ENCODE data around the gene STK24.

STK24 gene

GRCh38 chr13:98546402-98546801, 30.5 kb downstream of the STK24 start:
- no peak overlapping the region for H3K4me2 ChIP-seq (ENCODE audit: low read depth, low read length, poor library complexity, severe bottlenecking)
- H4K20me1 ChIP-seq (ENCODE audit: insufficient read depth, low read length, poor library complexity, severe bottlenecking) = peaks cover 62% of the 10 kb centered on the region
- no peaks in the 10 kb centered on the region for H3F3A ChIP-seq (ENCODE audit: low read depth)
- no peak overlapping the region for H3K9ac ChIP-seq (ENCODE audit: low read depth, low read length, poor library complexity, severe bottlenecking)
- peaks cover 15% of the 10 kb centered on the region for H3K4me1 ChIP-seq (ENCODE audit: insufficient read depth, low read length, poor library complexity, severe bottlenecking)
- no peaks in the 10 kb centered on the region for H3K9me2 ChIP-seq (replicated peaks; ENCODE audit: low read depth, low read length)
- H3K9me3 ChIP-seq (ENCODE audit: insufficient read depth, low read depth, low read length) = no peaks in the 10 kb centered on the region
- no peaks in the 10 kb centered on the region for H3K27me3 ChIP-seq (ENCODE audit: insufficient read depth, low read length, poor library complexity, severe bottlenecking)
- TF ChIP-seq, protein P1, sequence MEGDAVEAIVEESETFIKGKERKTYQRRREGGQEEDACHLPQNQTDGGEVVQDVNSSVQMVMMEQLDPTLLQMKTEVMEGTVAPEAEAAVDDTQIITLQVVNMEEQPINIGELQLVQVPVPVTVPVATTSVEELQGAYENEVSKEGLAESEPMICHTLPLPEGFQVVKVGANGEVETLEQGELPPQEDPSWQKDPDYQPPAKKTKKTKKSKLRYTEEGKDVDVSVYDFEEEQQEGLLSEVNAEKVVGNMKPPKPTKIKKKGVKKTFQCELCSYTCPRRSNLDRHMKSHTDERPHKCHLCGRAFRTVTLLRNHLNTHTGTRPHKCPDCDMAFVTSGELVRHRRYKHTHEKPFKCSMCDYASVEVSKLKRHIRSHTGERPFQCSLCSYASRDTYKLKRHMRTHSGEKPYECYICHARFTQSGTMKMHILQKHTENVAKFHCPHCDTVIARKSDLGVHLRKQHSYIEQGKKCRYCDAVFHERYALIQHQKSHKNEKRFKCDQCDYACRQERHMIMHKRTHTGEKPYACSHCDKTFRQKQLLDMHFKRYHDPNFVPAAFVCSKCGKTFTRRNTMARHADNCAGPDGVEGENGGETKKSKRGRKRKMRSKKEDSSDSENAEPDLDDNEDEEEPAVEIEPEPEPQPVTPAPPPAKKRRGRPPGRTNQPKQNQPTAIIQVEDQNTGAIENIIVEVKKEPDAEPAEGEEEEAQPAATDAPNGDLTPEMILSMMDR (conservative IDR thresholded peaks at IDR 0.05; ENCODE audit: low read length) = no peak
- TF ChIP-seq EZH2phosphoT487 (IDR thresholded peaks at IDR 0.05; ENCODE audit: borderline replicate concordance) = no peak
- H3K4me3 ChIP-seq (ENCODE audit: low read length, poor library complexity, severe bottlenecking) = no peak overlapping the region
- peaks cover 97% of the 10 kb centered on the region for H3K79me2 ChIP-seq (ENCODE audit: insufficient read depth, low read length)
- H2AFZ ChIP-seq (ENCODE audit: low read length) = no peak overlapping the region
- peaks cover 26% of the 10 kb centered on the region; the same call in 1 of the 2 replicates for H3K36me3 ChIP-seq (ENCODE audit: insufficient read depth, low read length)

- Histone ChIP-seq H4K20me1 (ENCODE audit: insufficient read depth, low read length, poor library complexity, severe bottlenecking) (peaks cover 64% of the 10 kb centered on the region), H3K27me3 (ENCODE audit: insufficient read depth, low read length, poor library complexity, severe bottlenecking) (no peaks in the 10 kb centered on the region), H3K36me3 (ENCODE audit: insufficient read depth, low read length) (peaks cover 12% of the 10 kb centered on the region; the same call in 1 of the 2 replicates), H2AFZ (ENCODE audit: low read length) (no peak overlapping the region), H3K9ac (ENCODE audit: low read depth, low read length, poor library complexity, severe bottlenecking) (no peak overlapping the region), H3K79me2 (ENCODE audit: insufficient read depth, low read length) (peaks cover 98% of the 10 kb centered on the region), H3K4me1 (ENCODE audit: insufficient read depth, low read length, poor library complexity, severe bottlenecking) (peaks cover 15% of the 10 kb centered on the region), H3F3A (ENCODE audit: low read depth) (no peaks in the 10 kb centered on the region), H3K9me2 (replicated peaks; ENCODE audit: low read depth, low read length) (no peaks in the 10 kb centered on the region), H3K9me3 (ENCODE audit: insufficient read depth, low read depth, low read length) (no peaks in the 10 kb centered on the region), H3K4me2 (ENCODE audit: low read depth, low read length, poor library complexity, severe bottlenecking) (no peak overlapping the region), H3K4me3 (ENCODE audit: low read length, poor library complexity, severe bottlenecking) (no peak overlapping the region)
- TF ChIP-seq, protein P1 (conservative IDR thresholded peaks at IDR 0.05; ENCODE audit: low read length) = no peak
- TF ChIP-seq EZH2phosphoT487 (IDR thresholded peaks at IDR 0.05; ENCODE audit: borderline replicate concordance) = no peak
Measured at GRCh38 chr13:98544104-98544710, 32.7 kb downstream of the STK24 start.

DNA sequence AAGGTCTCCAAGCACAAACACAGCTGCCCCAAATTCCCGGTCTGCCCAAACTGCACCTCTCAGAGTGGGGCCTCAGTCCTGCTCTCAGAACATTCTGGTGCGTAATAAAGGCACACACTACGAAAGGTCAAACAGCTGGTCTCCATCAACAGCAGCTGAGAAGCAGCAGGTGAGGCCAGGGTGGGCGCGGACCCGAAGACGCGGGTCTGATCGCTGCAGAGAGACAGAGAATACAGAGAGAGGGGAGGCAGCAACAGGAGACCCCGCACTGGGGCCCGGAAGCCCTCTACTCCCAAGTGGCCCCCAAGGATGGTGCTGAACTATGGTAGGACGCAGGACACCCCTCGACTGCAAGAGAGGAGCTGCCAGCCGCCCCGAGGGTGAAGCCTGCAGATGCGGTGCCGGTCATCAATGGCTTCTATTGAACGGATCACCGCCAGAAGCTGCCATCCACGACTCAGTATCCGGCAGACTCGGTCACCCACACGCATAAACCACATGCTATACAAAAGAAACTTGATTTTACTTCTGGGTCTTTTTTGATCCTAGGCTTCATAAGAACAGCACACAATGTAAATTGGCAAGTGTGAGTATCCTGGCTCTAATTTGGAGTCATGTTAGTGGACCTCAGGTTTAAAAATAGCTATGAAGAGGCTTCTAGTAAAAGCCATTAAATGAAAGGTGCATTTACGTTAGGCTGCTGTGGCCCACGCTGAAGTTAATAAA, 33.4 kb downstream of the STK24 start:
- no peaks in the 10 kb centered on the region for H3K27me3 ChIP-seq (ENCODE audit: insufficient read depth, low read length, poor library complexity, severe bottlenecking)
- no peaks in the 10 kb centered on the region for H3K9me2 ChIP-seq (replicated peaks; ENCODE audit: low read depth, low read length)
- peaks cover 15% of the 10 kb centered on the region for H3K4me1 ChIP-seq (ENCODE audit: insufficient read depth, low read length, poor library complexity, severe bottlenecking)
- H3K4me2 ChIP-seq (ENCODE audit: low read depth, low read length, poor library complexity, severe bottlenecking) = peak overlapping the region; percentile 3
- H3K4me3 ChIP-seq (ENCODE audit: low read length, poor library complexity, severe bottlenecking) = no peak overlapping the region
- H3K36me3 ChIP-seq (ENCODE audit: insufficient read depth, low read length) = peaks cover 9% of the 10 kb centered on the region; the same call in 1 of the 2 replicates
- H3K9ac ChIP-seq (ENCODE audit: low read depth, low read length, poor library complexity, severe bottlenecking) = no peak overlapping the region
- no peak overlapping the region for H2AFZ ChIP-seq (ENCODE audit: low read length)
- peaks cover 98% of the 10 kb centered on the region for H3K79me2 ChIP-seq (ENCODE audit: insufficient read depth, low read length)
- peaks cover 66% of the 10 kb centered on the region for H4K20me1 ChIP-seq (ENCODE audit: insufficient read depth, low read length, poor library complexity, severe bottlenecking)
- TF ChIP-seq EZH2phosphoT487 (IDR thresholded peaks at IDR 0.05; ENCODE audit: borderline replicate concordance) = no peak
- TF ChIP-seq, protein P1 (conservative IDR thresholded peaks at IDR 0.05; ENCODE audit: low read length) = no peak
- H3F3A ChIP-seq (ENCODE audit: low read depth) = no peaks in the 10 kb centered on the region
- no peaks in the 10 kb centered on the region for H3K9me3 ChIP-seq (ENCODE audit: insufficient read depth, low read depth, low read length)

All from Loucy (cell line).